HL-60 (cell line): ENCODE results near the gene ITSN2.

Experiments used
- CTCF ChIP-seq: IDR thresholded peaks from one replicate; pipeline ENCODE4 v1.5.1; 2011; ENCODE audit warnings: low read length, control low read depth, inconsistent platforms; ENCODE audit not compliant: insufficient read depth
- GABPA ChIP-seq: IDR thresholded peaks from 2 replicates; pipeline ENCODE4 v1.6.1; 2012; ENCODE audit warnings: low read depth
- POLR2AphosphoS5 ChIP-seq: IDR thresholded peaks from 2 replicates; pipeline ENCODE4 v1.6.1; 2012; ENCODE audit warnings: low read depth
- REST ChIP-seq: IDR thresholded peaks from 2 replicates; pipeline ENCODE4 v1.6.1; 2012; ENCODE audit warnings: low read depth; ENCODE audit not compliant: insufficient replicate concordance

DNA sequence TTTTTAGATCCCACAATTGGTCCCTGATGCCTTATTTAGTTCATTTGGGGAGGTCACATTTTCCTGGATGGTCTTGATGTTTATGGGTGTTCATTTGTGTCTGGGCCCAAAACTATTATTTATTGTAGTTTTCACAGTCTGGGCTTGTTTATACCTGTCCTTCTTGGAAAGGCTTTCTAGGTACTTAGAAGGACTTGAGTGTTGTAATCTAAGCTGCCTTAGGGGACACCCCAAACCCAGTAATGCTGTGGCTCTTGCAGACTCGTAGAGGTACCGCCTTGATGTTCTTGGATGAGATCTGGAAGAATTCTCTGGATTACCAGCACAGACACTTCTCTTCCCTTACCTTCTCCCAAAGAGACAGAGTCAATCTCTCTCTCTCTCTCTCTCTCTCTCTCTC, 25.0 kb upstream of the ITSN2 start:
- TF ChIP-seq REST (no peak), CTCF (no peak), POLR2AphosphoS5 (no peak), GABPA (no peak)
